Adrenal gland (tissue), 5 donors: Measurements from ENCODE around the gene CCDC38.

Source experiments
- POLR2A ChIP-seq, 2 donors: fragments of 450-650 bp; IDR thresholded peaks; one replicate each; pipeline ENCODE4 v1.6.1; 2017; ENCODE audit warnings: antibody characterized with exemption in 2 of 2, mild to moderate bottlenecking in 2 of 2, moderate library complexity in 1 of 2
- TF ChIP-seq, protein P1 (sequence below), 6 experiments: fragments of 450-650 bp in 4 of 6; fragments of 200-600 bp in 2 of 6; sonication (generic) in 1 of 6; IDR thresholded peaks; 1 replicate in 5 of 6; 2 replicates in 1 of 6; pipeline versions ENCODE4 v1.5.1 to v1.8.0; 2016 to 2021; ENCODE audit warnings: antibody characterized with exemption in 6 of 6, mild to moderate bottlenecking in 2 of 6, moderate library complexity in 1 of 6
- donor health status: DM: no; HTN: no; CAD: no.

DNA sequence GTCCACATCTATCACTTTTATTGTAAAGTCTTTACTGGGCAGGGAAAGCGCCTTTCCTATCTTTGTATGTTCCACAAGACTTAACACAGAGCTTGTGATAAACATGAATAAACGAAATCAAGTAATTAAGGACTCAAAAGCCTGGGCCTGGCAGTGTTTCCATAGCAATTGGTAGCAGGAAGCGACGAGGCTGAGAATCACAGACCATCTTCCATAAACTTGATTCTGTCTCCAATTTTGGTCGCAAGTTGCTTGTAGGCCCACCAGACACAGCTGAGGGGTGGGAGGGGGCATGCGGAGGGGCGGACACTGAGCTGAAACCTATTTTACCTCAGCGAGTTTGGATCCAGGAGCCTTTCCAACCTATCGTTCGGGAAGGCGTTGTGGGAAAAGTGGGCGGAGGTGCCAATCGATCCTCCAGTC lies 302 bp downstream of the CCDC38 start:
- TF ChIP-seq, protein P1, sequence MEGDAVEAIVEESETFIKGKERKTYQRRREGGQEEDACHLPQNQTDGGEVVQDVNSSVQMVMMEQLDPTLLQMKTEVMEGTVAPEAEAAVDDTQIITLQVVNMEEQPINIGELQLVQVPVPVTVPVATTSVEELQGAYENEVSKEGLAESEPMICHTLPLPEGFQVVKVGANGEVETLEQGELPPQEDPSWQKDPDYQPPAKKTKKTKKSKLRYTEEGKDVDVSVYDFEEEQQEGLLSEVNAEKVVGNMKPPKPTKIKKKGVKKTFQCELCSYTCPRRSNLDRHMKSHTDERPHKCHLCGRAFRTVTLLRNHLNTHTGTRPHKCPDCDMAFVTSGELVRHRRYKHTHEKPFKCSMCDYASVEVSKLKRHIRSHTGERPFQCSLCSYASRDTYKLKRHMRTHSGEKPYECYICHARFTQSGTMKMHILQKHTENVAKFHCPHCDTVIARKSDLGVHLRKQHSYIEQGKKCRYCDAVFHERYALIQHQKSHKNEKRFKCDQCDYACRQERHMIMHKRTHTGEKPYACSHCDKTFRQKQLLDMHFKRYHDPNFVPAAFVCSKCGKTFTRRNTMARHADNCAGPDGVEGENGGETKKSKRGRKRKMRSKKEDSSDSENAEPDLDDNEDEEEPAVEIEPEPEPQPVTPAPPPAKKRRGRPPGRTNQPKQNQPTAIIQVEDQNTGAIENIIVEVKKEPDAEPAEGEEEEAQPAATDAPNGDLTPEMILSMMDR (IDR thresholded peaks at IDR 0.05): no peak
- TF ChIP-seq POLR2A (IDR thresholded peaks at IDR 0.05): no peak
